H9 (cell line): ENCODE results near the gene TPSAB1. TPM values are rescaled to one million over a fixed set of nuclear protein-coding genes. Genes with fewer than 3 reads are reported as not detected.

Source experiments
- DNase-seq: peaks from one replicate; pipeline ENCODE4 v3.0.0-alpha.2; 2017
- H2AFZ ChIP-seq: one replicate; pipeline ENCODE4 v1.6.1; 2013; ENCODE audit warnings: mild to moderate bottlenecking, low read length, control low read depth, moderate library complexity
- H2AK5ac ChIP-seq: 2 replicates; pipeline ENCODE4 v1.6.1; 2013; ENCODE audit warnings: low read length, control low read depth, mixed read lengths; ENCODE audit not compliant: insufficient read length
- H2BK120ac ChIP-seq: one replicate; pipeline ENCODE4 v1.6.1; 2013; ENCODE audit warnings: low read depth, mild to moderate bottlenecking, low read length, control low read depth, inconsistent platforms; ENCODE audit not compliant: poor library complexity, severe bottlenecking
- H2BK12ac ChIP-seq: 2 replicates; pipeline ENCODE4 v1.6.1; 2013; ENCODE audit warnings: low read length, control low read depth, mixed read lengths, low read depth; ENCODE audit not compliant: insufficient read length
- H2BK15ac ChIP-seq: 2 replicates; pipeline ENCODE4 v1.6.1; 2013; ENCODE audit warnings: low read depth, low read length, control low read depth
- H2BK20ac ChIP-seq: one replicate; pipeline ENCODE4 v1.6.1; 2013; ENCODE audit warnings: low read depth, mild to moderate bottlenecking, low read length, control low read depth, inconsistent platforms; ENCODE audit not compliant: poor library complexity, severe bottlenecking
- H2BK5ac ChIP-seq: 2 replicates; pipeline ENCODE4 v1.6.1; 2013; ENCODE audit warnings: low read length, control low read depth, mixed read lengths; ENCODE audit not compliant: insufficient read length
- H3K14ac ChIP-seq: 2 replicates; pipeline ENCODE4 v1.6.1; 2013; ENCODE audit warnings: low read length, control low read depth; ENCODE audit not compliant: insufficient read depth
- H3K18ac ChIP-seq: 2 replicates; pipeline ENCODE4 v1.6.1; 2013; ENCODE audit warnings: low read depth, mild to moderate bottlenecking, mixed read lengths, low read length, control low read depth; ENCODE audit not compliant: insufficient read length
- H3K23ac ChIP-seq: 2 replicates; pipeline ENCODE4 v1.6.1; 2013; ENCODE audit warnings: low read length, control low read depth, mixed read lengths, low read depth; ENCODE audit not compliant: insufficient read length
- H3K23me2 ChIP-seq: 2 replicates; pipeline ENCODE4 v1.6.1; 2013; ENCODE audit warnings: low read depth, mild to moderate bottlenecking, mixed read lengths, low read length, control low read depth; ENCODE audit not compliant: insufficient read length, poor library complexity, severe bottlenecking
- H3K27ac ChIP-seq: 2 replicates; pipeline ENCODE4 v1.5.1; 2013; ENCODE audit warnings: low read length, control low read depth, mixed read lengths, low read depth; ENCODE audit not compliant: insufficient read length
- H3K27me3 ChIP-seq: 2 replicates; pipeline ENCODE4 v1.6.1; 2013; ENCODE audit warnings: low read length, control low read depth, inconsistent platforms; ENCODE audit not compliant: insufficient read depth
- H3K4ac ChIP-seq: 2 replicates; pipeline ENCODE4 v1.6.1; 2013; ENCODE audit warnings: low read depth, mild to moderate bottlenecking, control low read depth, inconsistent platforms, low read length, moderate library complexity
- H3K4me1 ChIP-seq: 2 replicates; pipeline ENCODE4 v1.6.1; 2013; ENCODE audit warnings: low read length, control low read depth, inconsistent platforms; ENCODE audit not compliant: insufficient read depth
- H3K4me2 ChIP-seq: 2 replicates; pipeline ENCODE4 v1.6.1; 2013; ENCODE audit warnings: low read length, control low read depth, mixed read lengths; ENCODE audit not compliant: insufficient read length, insufficient read depth
- H3K56ac ChIP-seq: 2 replicates; pipeline ENCODE4 v1.6.1; 2013; ENCODE audit warnings: low read depth, mild to moderate bottlenecking, mixed read lengths, low read length, control low read depth; ENCODE audit not compliant: insufficient read length
- H3K79me1 ChIP-seq: 2 replicates; pipeline ENCODE4 v1.6.1; 2013; ENCODE audit warnings: low read depth, mild to moderate bottlenecking, moderate library complexity, low read length, control low read depth, inconsistent platforms; ENCODE audit not compliant: insufficient read depth, poor library complexity, severe bottlenecking
- H3K79me2 ChIP-seq: 2 replicates; pipeline ENCODE4 v1.6.1; 2013; ENCODE audit warnings: low read length, control low read depth, inconsistent platforms; ENCODE audit not compliant: insufficient read depth
- H3K9ac ChIP-seq: 2 replicates; pipeline ENCODE4 v1.6.1; 2013; ENCODE audit warnings: low read length, control low read depth, mixed read lengths; ENCODE audit not compliant: insufficient read length; ENCODE audit errors: extremely low read depth
- H3K9me3 ChIP-seq: one replicate; pipeline ENCODE4 v1.6.1; 2013; ENCODE audit warnings: low read depth, low read length, inconsistent platforms; ENCODE audit not compliant: control insufficient read depth
- H3T11ph ChIP-seq: one replicate; pipeline ENCODE4 v1.6.1; 2013; ENCODE audit warnings: mild to moderate bottlenecking, low read length, control low read depth, inconsistent platforms
- H4K20me1 ChIP-seq: one replicate; pipeline ENCODE4 v1.6.1; 2013; ENCODE audit not compliant: control insufficient read depth, insufficient read length, insufficient read depth
- H4K5ac ChIP-seq: 2 replicates; pipeline ENCODE4 v1.6.1; 2013; ENCODE audit warnings: low read depth, mild to moderate bottlenecking, mixed read lengths, low read length, control low read depth; ENCODE audit not compliant: insufficient read length
- H4K8ac ChIP-seq: replicated peaks from 2 replicates; pipeline ENCODE4 v1.6.1; 2013; ENCODE audit warnings: low read length, control low read depth, mixed read lengths, low read depth; ENCODE audit not compliant: insufficient read length
- H4K91ac ChIP-seq: 2 replicates; pipeline ENCODE4 v1.6.1; 2013; ENCODE audit warnings: low read depth, mild to moderate bottlenecking, moderate library complexity, mixed read lengths, low read length, control low read depth; ENCODE audit not compliant: insufficient read length
- H3K27ac Mint-ChIP-seq, 3 experiments: 2 replicates in 2 of 3; 3 replicates in 1 of 3; pipeline ENCODE4 v1.8.0; 2020 to 2021; ENCODE audit warnings: mixed read lengths in 3 of 3, mild to moderate bottlenecking in 1 of 3, moderate library complexity in 1 of 3
- H3K27me3 Mint-ChIP-seq: 2 replicates; pipeline ENCODE4 v1.8.0; 2021; ENCODE audit warnings: low read depth, mild to moderate bottlenecking, moderate library complexity, mixed read lengths
- H3K36me3 Mint-ChIP-seq, 3 experiments: 2 replicates in 2 of 3; 3 replicates in 1 of 3; pipeline ENCODE4 v1.8.0; 2020 to 2021; ENCODE audit warnings: low read depth in 3 of 3, mixed read lengths in 3 of 3; ENCODE audit not compliant: insufficient read depth in 1 of 3
- H3K4me1 Mint-ChIP-seq, 2 experiments: 2 replicates each; pipeline ENCODE4 v1.8.0; 2020; ENCODE audit warnings: mixed read lengths in 2 of 2
- H3K4me3 Mint-ChIP-seq, 2 experiments: 2 replicates in 1 of 2; 3 replicates in 1 of 2; pipeline ENCODE4 v1.8.0; 2020 to 2021; ENCODE audit warnings: mild to moderate bottlenecking in 2 of 2, mixed read lengths in 2 of 2, moderate library complexity in 1 of 2
- H3K9me3 Mint-ChIP-seq, 2 experiments: 2 replicates in 1 of 2; 3 replicates in 1 of 2; pipeline ENCODE4 v1.8.0; 2020; ENCODE audit warnings: mild to moderate bottlenecking in 2 of 2, mixed read lengths in 2 of 2, moderate library complexity in 1 of 2
- CTCF ChIP-seq: fragments of 200-600 bp; sonication (generic); conservative IDR thresholded peaks from 3 replicates; pipeline ENCODE4 v1.8.0; 2021; ENCODE audit warnings: antibody characterized with exemption, mild to moderate bottlenecking
- WGBS: extraction: QIAGEN DNeasy Blood & Tissue Kit; methylation state at CpG from one replicate; pipeline ENCODE4 v1.1.7; 2013; ENCODE audit warnings: missing lambda C conversion rate, low lambda C conversion rate, mixed read lengths; ENCODE audit not compliant: insufficient read length; ENCODE audit errors: extremely low coverage; 5-methylcytosine and 5-hydroxymethylcytosine counted together
- total RNA-seq: library from RNA; stranded (reverse); gene quantifications from 2 replicates; pipeline ENCODE4 v1.2.1, GENCODE V29; 2021

TPSAB1 gene
- total RNA-seq, 1 experiment from 2014 or later, result not detected

DNA sequence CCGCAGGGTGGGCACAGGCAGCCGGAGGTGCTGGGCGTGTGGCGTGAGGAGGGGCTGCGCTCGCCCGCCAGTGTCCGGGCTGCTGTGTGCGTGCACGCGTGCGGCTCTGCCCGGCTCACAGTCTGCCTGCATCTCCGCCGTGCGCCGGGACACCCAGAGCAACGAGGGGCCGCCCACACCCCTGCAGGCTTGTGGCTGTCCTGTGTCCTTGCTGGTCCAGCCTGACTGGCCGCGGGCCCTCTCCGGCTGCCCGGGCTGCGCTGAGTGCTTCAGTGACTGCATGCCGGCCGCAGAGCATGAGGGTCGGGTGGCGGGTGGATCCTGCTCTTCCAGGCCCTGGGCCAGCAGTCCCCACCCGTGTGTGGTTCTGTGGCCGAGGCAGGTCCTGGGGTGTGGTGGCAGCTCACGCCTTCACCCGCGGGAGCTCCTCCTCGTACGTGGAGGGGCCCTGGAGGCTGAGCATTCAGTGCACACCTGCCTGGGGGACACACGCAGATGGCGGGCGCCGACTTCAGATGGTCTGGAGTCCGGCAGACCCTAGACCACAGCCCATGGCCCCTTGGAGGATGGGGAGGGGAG lies 27.8 kb upstream of the TPSAB1 start:
- Histone ChIP-seq H3K14ac (no peak overlapping the region), H4K20me1 (peaks cover 3% of the 10 kb centered on the region), H4K8ac (no peak overlapping the region), H4K5ac (no peak overlapping the region), H2BK12ac (no peak overlapping the region), H3K56ac (no peak overlapping the region), H2BK20ac (no peak overlapping the region), H3K4me2 (no peak overlapping the region), H2AK5ac (no peak overlapping the region), H3K9me3 (no peaks in the 10 kb centered on the region), H3K4ac (no peak overlapping the region), H3K23ac (no peak overlapping the region), H3T11ph (no peak overlapping the region), H3K23me2 (no peaks in the 10 kb centered on the region), H3K4me1 (no peaks in the 10 kb centered on the region), H2BK5ac (no peak overlapping the region), H4K91ac (no peak overlapping the region), H3K79me2 (no peaks in the 10 kb centered on the region), H3K9ac (no peak overlapping the region), H3K79me1 (no peaks in the 10 kb centered on the region), H2AFZ (no peak overlapping the region), H3K27me3 (no peaks in the 10 kb centered on the region), H2BK15ac (no peak overlapping the region), H2BK120ac (no peak overlapping the region), H3K18ac (no peak overlapping the region), H3K27ac (no peak overlapping the region)
- no peak for DNase-seq
- H3K9me3 Mint-ChIP-seq, result no peaks in the 10 kb centered on the region
- H3K27ac Mint-ChIP-seq, result no peak overlapping the region
- no peaks in the 10 kb centered on the region for H3K4me1 Mint-ChIP-seq
- no CpG with 5 or more reads among the region's 40 CpGs for WGBS
- no peak overlapping the region for H3K4me3 Mint-ChIP-seq
- H3K36me3 Mint-ChIP-seq, result peaks cover 0 to 43% (median 34%) of the 10 kb centered on the region in 3 experiments; a peak in 6 of 7 replicates
- no peaks in the 10 kb centered on the region for H3K27me3 Mint-ChIP-seq
- TF ChIP-seq CTCF, result no peak
